Prostate gland (tissue), 2 donors: ENCODE data around the gene COL4A1.

ENCODE experiments used
- CTCF ChIP-seq, 4 experiments: fragments of 200-600 bp in 2 of 4; fragments of 450-650 bp in 2 of 4; sonication (generic) in 2 of 4; IDR thresholded peaks; 1 replicate in 3 of 4; 2 replicates in 1 of 4; pipeline ENCODE4 v1.5.1; 2016 to 2019; ENCODE audit warnings: antibody characterized with exemption in 4 of 4, mild to moderate bottlenecking in 2 of 4, moderate library complexity in 2 of 4
- POLR2A ChIP-seq: fragments of 450-650 bp; IDR thresholded peaks from one replicate; pipeline ENCODE4 v1.6.1; 2016; ENCODE audit warnings: antibody characterized with exemption, mild to moderate bottlenecking
- POLR2AphosphoS5 ChIP-seq: sonication (generic); formaldehyde crosslinking; IDR thresholded peaks from one replicate; pipeline ENCODE4 v1.6.1; 2017; ENCODE audit warnings: antibody characterized with exemption

DNA sequence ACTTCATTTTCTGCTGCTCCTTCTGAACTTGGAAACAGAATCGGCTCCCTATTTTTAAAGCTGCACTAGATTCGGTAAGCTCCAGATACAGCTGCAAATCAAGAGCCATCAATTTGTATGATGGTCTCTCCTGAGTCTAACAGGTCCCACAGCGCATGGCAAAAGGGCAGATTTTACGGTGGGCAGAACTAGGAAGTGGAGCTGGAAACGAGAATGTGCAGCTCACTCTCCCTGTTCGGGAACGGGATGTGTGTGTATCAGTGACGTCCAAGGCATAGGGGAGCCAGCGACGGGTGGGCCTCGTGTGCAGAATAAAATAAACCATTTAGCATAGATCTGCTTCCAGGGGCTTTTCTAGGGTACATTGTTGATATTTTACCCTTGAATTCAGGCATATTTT, 74.2 kb downstream of the COL4A1 start:
- no peak for TF ChIP-seq CTCF (IDR thresholded peaks at IDR 0.05)
- TF ChIP-seq POLR2A, result no peak
- no peak for TF ChIP-seq POLR2AphosphoS5
